Hematopoietic multipotent progenitor cell (in vitro differentiated cells): ENCODE results near the gene PTPRM. TPM values are rescaled to one million over a fixed set of nuclear protein-coding genes. Genes with fewer than 3 reads are reported as not detected.

ENCODE experiments used
- DNase-seq, 3 donors: peaks; one replicate each; pipeline ENCODE4 v3.0.0-alpha.2; 2011 to 2015; ENCODE audit warnings: low read depth in 2 of 3, low spot score in 2 of 3
- total RNA-seq: library from RNA; depleted of rRNA; stranded (reverse); fragments of >200 nt; gene quantifications from one replicate; pipeline ENCODE4 v1.2.3, GENCODE V29; 2012

PTPRM gene
- total RNA-seq, 1 donor, result 18.0 TPM

DNA sequence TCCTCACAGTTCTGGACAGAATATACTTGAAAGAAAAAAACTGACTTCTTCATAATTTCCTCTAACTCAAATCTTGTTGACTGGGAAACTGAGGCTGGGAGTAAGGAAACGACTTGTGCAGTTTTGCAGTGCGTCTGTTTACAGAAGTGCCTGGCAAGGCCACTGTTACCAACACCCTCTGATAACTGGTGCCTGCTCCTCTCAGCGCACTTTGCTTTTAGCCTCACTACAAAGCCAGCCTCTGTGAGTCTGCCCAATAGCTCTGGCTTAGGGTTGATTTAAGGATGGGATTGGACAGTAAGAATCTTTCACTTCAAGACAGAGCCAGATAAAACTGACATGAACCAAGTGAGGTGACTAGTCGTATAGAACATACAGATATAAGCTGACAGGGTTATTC lies 410.8 kb downstream of the PTPRM start:
- DNase-seq, result no peak

DNA sequence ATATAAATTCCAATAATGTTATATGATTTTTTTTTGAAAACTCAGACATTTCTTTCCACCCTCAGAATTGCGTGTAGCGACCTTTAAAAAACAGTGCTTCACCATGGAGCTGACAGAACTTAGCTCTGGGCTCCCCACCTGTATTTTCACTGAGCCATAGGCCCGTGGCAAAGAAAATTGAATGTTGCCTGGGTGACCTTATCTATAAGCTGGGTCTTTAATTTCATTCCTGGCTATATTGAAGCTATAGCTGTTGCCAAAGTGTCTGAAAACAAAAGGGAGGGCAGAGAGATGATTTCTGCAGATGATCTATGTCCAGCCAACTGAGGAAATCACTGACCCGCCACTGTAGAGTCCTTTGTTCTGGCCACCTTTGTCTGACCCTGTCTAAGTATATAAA lies 411.7 kb downstream of the PTPRM start:
- no peak for DNase-seq

DNA sequence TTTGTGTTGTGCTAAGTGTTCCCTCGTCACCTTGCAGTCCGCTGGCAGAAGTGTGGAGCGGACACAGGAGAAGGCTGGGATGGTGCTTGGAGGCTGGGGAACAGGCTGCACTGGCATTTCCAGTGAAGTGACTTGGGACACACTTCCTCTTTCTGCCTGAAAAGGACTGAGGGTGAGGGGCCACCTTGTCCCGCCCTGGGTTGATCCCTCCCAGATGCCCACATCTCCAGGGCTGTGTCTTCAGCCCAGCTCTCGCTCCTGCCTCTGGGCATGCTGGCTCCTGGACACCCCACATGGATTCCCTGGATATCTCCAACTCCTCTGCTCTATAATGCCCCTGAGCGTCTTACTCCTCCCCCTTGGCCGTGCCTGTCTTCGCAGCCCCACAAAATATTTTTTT lies 412.6 kb downstream of the PTPRM start:
- no peak for DNase-seq

DNA sequence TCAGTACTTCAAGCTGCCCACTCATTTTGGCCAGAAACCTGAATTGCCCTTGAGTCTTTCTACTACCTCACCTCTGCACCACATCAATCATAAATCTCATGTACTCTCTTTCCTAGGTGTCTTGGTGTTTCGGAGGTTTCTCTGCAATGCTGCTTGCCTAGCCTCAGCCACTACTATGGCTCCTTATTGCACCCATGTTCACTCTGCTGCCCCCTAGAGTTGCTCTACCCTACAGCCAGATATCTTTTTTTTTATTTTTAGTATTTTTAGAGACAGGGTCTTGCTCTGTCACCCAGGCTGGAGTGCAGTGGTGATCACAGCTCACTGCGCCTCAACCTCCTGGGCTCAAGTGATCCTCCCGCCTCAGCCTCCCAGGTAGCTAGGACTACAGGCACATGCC lies 413.0 kb downstream of the PTPRM start:
- DNase-seq, result no peak

DNA sequence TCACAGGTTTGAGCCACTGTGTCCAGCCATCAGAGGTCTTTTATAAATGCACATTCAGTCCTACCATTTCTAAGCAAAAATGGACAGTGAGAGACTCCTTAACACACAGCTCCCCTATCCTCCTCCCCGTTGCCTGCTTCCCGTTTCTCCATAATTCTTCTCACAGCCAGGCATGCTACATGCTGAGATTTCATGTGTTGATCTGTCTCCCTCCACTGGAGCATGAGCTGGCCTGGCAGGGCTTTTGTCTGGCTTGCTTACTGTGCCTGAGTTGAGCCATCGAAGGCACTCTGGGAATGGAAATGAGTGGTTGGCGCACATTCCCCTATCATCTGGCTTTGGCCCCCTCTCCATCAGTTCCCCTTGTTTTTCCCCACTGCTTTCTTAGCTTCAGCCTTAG lies 413.5 kb downstream of the PTPRM start:
- DNase-seq, result no peak

DNA sequence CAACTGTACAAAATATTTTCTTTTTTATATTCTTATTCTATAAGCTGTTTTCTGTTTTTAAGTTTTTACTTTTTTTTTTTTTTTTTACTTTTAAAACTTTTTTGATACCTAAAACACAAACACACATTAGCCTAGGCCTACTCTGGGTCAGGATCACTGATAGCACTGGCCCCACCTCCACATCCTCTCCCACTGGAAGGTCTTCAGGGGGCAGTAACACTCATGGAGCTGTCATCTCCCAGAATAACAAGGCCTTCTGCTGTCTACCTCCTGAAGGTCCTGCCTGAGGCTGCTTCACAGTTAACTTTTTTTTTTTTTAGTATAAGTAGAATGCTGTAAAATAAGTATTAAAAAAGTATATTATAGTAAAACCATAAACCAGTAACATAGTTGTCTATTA lies 415.1 kb downstream of the PTPRM start:
- DNase-seq, result no peak

DNA sequence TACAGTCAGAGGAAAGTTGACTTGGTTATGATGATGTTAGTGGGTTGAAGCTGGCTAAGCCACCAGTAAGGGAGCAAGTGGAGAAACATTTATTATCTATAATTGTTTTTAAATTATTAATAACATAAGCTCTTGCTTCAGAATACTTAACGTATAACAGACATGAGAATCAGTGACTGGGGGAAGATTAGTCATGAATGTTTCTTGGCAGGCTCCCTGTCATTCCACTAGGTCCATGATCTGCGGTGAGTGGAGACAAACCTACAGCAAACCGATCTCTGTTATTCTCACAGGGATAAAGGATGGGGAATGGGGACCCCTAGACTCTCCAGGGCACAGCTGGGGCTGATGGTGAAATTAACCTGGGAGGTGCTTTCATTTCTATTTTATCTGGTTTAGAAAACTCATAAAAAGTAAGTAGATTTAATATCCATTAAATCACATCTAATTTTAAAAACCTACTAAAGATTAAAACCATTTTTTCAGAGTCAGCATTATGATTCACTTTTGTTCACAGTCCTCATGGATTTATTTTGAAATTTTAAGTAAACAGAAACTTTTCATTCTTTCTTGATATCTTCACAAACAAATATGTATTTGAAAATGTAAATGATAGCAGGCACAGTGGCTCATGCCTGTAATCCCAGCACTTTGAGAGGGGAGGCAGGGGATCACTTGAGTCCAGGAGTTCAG lies 420.3 kb downstream of the PTPRM start:
- no peak for DNase-seq

DNA sequence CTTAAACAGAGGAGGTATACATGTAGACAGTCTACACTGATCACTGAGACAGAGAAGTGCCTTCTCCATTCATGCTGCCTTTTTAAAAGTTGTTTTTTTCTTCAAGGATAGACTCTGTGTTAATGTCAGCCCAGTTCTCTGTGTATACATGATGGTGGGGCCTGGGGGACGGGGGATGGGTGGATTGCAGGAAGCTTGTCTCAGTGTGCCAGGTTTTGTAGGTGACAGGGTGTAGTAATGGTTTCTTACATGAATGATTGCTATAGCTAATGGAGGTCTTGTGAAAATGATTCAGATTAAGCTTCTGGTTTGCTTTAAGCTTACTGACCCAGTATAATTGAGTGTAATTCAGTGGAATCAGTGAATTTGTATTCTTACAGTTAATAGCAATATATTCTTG lies 423.6 kb downstream of the PTPRM start:
- no peak for DNase-seq

DNA sequence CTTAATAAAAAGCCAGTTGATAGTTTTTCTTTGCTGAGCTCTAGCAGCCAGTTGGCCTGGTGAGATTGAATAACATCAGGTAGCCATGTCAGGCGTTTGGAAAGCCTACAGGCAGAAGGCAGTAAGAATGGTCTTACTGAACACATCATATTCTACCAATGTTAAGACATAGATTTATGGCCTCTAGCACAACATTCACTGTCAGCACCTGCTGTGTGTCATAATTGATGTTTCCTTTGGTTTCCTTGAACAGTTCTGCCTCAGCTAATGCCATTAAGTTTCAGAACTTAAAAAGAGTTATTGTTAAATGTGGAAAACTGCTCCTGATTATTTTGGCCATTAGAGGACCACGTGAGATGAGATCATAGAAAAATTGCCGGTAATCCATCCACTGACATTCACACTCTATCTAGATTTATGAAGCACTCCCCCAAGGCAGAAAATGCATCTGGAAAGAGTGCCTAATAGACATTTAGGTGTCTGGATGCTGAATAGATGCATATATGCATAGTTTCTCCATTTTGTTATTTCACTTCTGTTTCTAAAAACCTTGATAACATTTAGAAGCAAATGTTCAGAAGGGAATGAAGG lies 434.7 kb downstream of the PTPRM start:
- no peak for DNase-seq

DNA sequence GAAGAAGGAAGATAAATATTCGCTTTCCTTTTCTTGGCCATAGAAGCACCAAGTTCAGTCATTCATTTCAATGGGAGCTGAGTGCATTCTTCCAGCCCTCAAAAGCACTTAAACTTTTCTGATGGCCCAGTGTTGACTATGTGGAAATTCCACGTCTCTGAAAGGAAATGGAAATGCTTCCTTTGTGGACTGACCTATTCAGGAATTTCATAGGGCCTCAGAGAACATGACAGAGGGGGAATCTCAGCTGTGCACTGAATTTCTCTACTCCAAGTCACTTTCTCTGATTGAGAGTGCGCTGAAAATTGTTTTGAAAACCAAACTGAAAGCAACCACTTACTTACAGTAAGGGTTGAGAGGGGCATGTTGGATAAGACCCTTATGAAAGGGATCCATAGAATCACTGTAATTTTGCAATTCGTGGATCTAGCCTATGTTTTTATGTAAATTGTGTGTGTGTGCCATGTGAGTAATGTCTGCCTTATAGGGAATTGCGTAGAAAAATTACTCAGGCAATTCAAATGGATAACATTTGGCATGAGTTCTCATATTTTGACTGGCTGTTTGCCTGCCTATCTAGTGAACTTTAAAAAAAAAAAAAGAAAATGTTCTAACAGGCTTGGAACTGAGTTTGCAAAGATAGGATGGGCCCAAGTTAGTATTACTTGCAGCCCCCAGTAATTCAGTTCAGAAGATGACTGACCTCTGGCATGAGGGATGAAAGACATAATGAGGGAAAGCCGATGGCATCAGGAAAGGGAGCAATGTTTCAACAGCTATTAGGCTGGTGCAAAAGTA lies 437.0 kb downstream of the PTPRM start:
- no peak for DNase-seq

DNA sequence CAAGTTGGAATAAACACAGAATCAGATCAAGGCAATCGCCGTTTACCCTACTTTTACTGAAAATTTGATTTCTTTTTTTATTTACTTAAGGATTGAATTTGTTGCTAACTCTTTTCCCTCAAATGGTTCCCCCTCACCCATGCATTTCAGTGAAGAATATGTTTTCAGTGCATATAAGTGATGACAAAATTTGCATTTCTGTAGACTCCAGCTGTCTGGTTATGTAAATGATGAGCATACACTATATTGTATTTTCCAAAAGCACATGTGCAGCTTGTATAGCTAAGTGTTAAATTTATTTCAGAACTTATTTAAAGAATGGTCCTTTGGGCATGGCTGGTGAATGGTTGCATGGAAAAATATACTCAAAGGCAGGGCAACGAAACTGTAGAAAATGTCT lies 437.7 kb downstream of the PTPRM start:
- DNase-seq, result no peak

DNA sequence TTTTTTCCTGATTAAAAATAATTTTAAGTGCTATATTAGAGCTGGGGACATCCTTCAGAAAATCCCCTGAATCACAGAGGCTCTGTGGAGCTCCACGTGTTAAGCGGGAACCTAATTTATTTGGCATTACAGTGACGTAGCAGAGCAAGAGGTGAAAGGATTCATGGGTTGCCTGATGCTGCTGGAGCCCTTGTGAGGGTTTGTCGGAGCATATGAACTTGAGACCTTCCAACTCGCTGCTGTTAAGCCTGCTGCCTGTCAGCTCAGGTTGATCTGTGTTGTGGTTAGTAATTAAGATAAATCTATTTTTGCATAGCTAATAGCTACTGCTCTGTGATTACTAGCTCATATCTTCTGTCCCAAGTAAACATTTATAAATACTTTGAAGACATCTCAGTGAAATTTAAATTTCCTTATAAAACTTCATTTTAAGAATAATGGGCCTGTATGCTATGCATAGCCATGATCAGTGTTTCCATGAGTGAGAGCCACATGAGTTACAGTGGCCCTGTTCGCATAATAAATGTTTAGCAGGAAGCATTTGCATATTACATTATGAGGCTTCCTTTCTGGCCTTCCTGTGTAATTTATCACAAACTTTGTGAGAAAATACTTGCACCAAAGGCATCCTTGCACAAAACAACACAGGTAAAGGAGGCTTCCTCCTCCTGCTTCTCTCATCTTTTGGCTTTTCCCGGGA lies 438.9 kb downstream of the PTPRM start:
- no peak for DNase-seq

DNA sequence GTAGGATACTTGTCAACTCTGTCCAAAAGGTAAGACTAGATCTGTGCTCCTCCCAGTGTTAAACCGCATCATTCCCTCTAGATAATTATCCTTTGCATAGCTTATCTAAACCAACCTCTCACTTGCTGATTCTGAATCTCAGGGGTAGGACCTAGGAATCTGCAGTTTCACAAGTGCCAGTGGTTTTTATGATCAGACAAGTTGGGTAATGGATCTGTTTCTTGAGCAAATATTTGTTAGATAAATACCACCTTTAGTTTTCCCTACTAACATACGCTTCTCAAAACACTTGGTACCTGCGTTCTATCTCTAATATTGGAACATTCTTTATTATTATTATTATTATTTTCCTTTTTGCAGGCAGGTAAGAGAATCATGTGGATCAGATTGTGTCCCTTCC lies 439.9 kb downstream of the PTPRM start:
- no peak for DNase-seq

DNA sequence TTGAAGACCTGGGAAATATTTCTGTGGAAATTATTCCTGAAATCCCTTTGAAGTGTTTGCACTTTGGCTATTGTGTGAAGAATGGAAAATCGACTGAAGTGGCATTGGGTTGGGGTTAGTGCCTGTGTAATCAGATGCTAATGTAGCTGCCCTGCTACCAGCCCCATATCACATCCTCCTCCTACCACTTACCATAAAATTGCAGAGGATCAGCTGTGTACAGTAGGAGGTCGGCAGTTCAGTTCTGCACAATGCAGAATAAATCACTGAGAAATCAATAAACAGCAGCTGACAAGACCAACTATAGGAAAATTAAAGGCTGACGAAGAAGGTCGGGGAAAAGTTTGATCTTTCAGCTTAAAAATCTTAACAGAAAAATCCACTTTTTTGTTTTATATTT lies 440.9 kb downstream of the PTPRM start:
- no peak for DNase-seq

DNA sequence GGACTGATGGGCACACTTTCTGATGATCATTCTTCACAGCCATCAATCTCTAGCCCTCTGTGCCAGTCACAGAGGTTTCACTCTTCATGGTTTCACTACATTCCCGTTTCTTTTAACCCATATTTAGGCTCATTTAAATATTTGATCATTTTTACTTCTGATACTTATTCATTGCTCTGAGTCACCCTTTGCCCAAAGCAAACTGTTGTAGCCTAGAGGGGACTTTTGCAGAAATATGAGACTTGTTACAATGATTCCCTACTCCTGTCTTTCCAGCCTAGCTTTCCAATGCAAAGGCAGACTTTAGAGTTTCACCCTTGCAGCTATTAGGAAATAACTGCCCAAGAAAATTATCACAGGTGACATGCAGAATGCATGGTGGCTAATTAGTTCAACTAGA lies 444.2 kb downstream of the PTPRM start:
- DNase-seq, result no peak

DNA sequence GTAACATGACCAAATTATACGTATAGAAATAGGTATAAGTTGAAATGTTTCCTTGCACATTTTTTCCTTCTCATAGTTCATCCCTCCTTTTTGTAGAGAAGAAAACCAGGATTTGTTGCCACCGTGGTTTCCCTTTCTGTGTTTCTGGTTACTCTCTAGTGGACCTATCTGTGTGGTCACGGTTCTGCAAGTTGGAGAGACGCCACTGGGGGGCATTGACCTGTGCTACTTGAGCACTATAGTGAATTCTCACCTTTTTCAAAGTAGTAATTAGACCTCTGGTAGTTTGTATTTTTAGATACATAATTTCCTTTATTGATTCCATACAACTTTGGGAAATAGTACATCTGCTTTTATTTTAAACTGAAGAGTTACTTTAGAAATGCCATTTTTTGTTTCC lies 444.8 kb downstream of the PTPRM start:
- no peak for DNase-seq

DNA sequence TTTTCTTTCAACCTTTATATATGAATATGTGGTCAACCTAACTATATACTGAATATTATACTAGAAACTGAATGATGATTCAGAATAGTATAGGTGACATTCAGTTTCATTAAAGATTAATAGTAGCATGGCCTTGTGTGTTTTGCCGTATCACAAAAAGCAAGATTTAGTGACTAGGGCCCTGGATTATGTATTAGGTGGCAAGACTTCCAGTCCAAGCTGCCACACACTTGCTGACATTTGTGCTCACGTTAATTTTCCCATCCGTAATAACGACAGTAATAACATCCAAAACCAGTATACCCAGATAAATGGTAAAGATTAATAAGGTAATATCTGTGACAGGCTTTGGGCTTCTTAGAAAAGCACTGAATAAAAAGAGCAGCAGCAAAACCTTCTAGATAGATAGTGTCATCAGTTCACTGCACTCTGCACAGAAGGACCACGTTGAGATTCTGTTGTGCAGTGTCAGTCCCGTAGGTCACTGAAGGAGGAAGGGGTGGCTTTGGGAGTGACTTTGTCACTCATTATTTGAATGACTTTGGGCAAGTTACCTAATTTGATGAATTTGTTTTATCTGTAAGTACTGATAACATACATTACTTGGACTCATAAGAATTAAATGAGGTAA lies 451.7 kb downstream of the PTPRM start:
- no peak for DNase-seq

DNA sequence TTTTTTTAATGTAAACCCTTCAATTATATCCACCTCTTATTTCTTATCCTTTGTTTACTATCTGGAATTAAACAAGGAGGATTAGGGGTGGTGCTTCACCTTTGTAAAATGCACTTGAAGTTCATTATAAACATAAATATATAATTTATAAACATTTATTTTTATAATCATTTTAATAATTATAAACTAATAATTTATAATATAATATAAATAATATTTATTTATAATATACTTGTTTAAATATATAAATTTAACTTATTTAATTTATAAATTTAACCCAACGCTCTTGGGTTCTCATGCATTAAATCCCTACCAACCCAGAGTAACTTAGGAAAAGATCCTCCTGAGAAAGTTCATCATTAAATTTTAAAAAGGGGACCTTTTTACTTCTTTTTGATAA lies 452.5 kb downstream of the PTPRM start:
- no peak for DNase-seq

DNA sequence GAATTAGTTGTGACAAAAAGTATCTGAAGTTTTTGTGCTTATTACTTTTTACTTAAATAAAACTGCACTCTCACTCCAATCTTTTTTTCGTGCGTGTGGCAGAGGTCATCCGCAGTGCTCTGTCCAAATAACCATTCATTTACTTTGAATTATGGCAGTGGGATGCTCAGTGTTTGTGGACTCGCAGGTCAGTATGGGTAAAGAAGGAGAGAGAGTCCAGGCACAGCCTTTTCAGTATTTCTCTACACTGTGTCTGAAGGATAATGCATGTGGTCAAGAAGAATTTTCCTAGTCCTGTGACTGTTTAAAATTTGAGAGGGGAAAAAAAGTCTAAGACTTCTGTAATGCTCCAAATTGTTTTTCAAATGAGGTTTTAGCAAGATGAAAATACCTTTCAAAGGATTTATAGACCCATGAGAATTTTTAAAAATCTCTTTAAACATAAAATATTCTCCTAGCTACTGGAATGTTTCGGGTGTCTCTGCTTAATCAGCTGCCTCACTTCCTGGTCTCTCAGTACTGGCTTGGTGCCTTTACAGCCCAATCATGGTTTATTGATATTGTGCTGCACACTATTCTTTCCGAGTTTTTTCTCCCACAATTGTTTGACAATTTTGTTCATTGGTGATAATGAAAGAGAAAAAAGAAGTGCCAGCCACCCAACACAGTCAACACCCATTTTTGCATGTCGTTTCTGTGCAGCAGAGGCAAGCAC lies 453.2 kb downstream of the PTPRM start:
- no peak for DNase-seq

DNA sequence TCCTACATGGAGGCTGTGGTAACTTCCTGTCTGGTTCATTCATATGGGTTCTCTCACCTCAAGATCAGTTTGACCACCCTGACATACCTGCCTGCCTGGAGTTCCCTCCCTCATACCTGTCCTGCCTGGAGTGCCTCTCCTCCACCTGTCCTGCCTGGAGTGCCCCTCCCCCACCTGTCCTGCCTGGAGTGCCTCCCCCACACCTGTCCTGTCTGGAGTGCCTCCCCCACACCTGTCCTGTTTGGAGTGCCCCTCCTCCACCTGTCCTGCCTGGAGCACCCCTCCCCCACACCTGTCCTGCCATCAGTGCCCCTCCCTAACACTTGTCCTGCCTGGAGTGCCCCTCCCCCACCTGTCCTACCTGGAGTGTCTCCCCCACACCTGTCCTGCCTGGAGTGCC lies 461.9 kb downstream of the PTPRM start:
- no peak for DNase-seq
